ENCODE results near the gene PCNP. TPM values are rescaled to one million over a fixed set of nuclear protein-coding genes. Genes with fewer than 3 reads are reported as not detected.
"Not testable (repeated sequence)": the region's sequence is repeated elsewhere in the genome, so short reads cannot be mapped to it uniquely, and the experiment has no call there.

The PCNP gene
- total RNA-seq, 4 donors from 2014 or later = 105 to 186 (median 124) TPM

- intact Hi-C loops (cut with DNase I) = no loop called here
- Histone ChIP-seq H3K27me3 (no peaks in the 10 kb centered on the region), H3K36me3 (no peaks in the 10 kb centered on the region), H3K27ac (replicated peaks in 1 of 4) (no peak overlapping the region), H3K9me3 (no peaks in the 10 kb centered on the region), H3K4me3 (no peak overlapping the region), H3K4me1 (no peaks in the 10 kb centered on the region)
- WGBS = 91% methylated on average over 2 of the region's 2 CpGs
- TF ChIP-seq POLR2AphosphoS5 (IDR thresholded peaks at IDR 0.05) (no peak), POLR2A (IDR thresholded peaks at IDR 0.05; ENCODE audit: low read depth) (no peak), EP300 (IDR thresholded peaks at IDR 0.05) (no peak), CTCF (IDR thresholded peaks at IDR 0.05) (no peak)
- DNase-seq (ENCODE audit: extremely low spot score) = no peak
Measured at GRCh38 chr3:101611023-101611422, 37.0 kb downstream of the PCNP start.

DNA sequence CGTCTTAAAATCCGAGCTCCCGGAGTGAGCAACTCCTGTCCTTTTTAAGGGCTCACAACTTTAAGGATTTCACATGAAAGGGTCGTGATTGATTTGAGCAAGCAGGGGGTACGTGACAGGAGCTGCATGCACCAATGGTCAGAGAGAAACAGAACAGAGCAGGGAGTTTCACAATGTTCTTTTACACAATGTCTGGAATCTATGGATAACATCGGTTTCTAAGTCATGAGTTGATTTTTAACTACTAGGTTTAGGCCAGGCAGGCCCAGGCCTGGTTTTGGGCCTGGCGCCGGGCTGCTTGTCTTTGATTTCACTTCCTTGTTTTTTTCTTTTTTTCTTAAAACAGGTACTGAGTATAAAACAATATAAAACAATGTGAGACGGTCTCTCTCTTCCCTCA, 39.0 kb downstream of the PCNP start:
- H3K27me3 ChIP-seq; H3K36me3 ChIP-seq; DNase-seq (ENCODE audit: extremely low spot score); H3K27ac ChIP-seq (replicated peaks in 1 of 4); H3K9me3 ChIP-seq; intact Hi-C loops (cut with DNase I); H3K4me1 ChIP-seq; H3K4me3 ChIP-seq: not testable (repeated sequence)
- 86% methylated on average over 8 of the region's 9 CpGs for WGBS

DNA sequence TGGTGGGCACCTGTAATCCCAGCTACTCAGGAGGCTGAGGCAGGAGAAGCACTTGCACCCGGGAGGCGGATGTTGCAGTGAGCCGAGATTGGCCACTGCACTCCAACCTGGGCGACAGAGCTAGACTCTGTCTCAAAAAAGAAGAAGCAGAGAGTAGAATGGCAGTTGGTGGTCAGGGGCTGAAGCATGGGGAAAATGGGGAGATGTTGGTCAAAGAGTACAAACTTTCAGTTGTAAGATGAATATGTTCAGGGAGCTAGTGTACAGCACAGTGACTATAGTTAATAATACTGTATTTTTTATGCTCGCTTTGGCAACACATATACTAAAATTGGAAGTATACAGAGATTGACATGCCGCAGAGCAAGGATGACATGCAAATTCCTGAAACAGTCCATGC, 41.5 kb downstream of the PCNP start:
- 92% methylated on average over 6 of the region's 6 CpGs for WGBS

DNA sequence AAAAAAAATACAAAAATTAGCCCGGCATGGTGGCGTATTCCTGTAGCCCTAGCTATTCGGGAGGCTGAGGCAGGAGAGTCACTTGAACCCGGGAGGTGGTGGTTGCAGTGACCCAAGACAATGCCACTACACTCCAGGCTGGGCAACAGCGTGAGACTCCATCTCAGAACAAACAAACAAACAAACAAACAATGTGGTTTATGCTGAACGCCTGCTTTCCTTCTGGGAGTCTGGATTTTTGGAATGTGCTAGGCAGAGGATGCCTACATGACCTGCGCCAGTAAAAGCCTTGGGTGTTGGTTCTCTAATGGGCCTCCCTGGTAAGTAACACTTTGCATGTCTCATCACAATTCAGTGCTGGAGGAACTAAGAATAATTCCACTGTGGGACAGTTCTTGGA, 43.5 kb downstream of the PCNP start:
- H3K27me3 ChIP-seq = no peaks in the 10 kb centered on the region
- intact Hi-C loops (cut with DNase I) = no loop called here
- 92% methylated on average over 7 of the region's 7 CpGs for WGBS
- no peaks in the 10 kb centered on the region for H3K36me3 ChIP-seq
- TF ChIP-seq EP300 (IDR thresholded peaks at IDR 0.05) (no peak), POLR2AphosphoS5 (IDR thresholded peaks at IDR 0.05) (no peak)
- H3K4me3 ChIP-seq = no peak overlapping the region
- no peaks in the 10 kb centered on the region for H3K9me3 ChIP-seq
- no peak for DNase-seq (ENCODE audit: extremely low spot score)
- H3K27ac ChIP-seq (replicated peaks in 1 of 4) = no peak overlapping the region
- no peaks in the 10 kb centered on the region for H3K4me1 ChIP-seq

More for the DNA sequence above, 41.5 kb downstream of the PCNP start:
- Histone ChIP-seq H3K27ac (replicated peaks in 1 of 4) (no peak overlapping the region), H3K36me3 (no peaks in the 10 kb centered on the region), H3K4me1 (no peaks in the 10 kb centered on the region), H3K4me3 (no peak overlapping the region), H3K9me3 (no peaks in the 10 kb centered on the region), H3K27me3 (no peaks in the 10 kb centered on the region)
- TF ChIP-seq EP300 (IDR thresholded peaks at IDR 0.05) (no peak), POLR2AphosphoS5 (IDR thresholded peaks at IDR 0.05) (no peak), POLR2A (IDR thresholded peaks at IDR 0.05; ENCODE audit: low read depth) (no peak), CTCF (IDR thresholded peaks at IDR 0.05) (no peak)
- DNase-seq (ENCODE audit: extremely low spot score) = no peak
- intact Hi-C loops (cut with DNase I) = no loop called here

DNA sequence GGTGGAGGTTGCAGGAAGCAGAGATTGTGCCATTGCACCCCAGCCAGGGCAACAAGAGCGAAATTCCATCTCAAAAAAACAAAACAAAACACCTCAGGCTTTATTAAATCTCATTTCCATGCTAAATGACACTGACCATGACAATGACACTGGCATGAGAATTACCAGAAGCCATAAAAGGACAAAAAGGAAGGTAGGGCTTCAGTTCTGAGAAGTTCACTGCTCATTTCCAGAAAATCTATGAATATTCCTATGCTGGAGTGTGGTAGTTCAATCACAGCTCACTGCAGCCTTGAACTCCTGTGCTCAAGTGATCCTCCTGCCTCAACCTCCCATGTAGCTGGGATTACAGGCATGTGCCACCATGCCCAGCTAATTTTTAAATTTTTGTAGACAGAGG, 44.7 kb downstream of the PCNP start:
- WGBS = 80% methylated on average over 1 of the region's 1 CpG
- Histone ChIP-seq H3K27ac (replicated peaks in 1 of 4) (no peak overlapping the region), H3K36me3 (no peaks in the 10 kb centered on the region), H3K9me3 (no peaks in the 10 kb centered on the region), H3K4me1 (no peaks in the 10 kb centered on the region), H3K4me3 (no peak overlapping the region), H3K27me3 (no peaks in the 10 kb centered on the region)
- intact Hi-C loops (cut with DNase I) = no loop called here
- no peak for DNase-seq (ENCODE audit: extremely low spot score)
- TF ChIP-seq EP300 (IDR thresholded peaks at IDR 0.05) (no peak), POLR2AphosphoS5 (IDR thresholded peaks at IDR 0.05) (no peak), CTCF (IDR thresholded peaks at IDR 0.05) (no peak), POLR2A (IDR thresholded peaks at IDR 0.05; ENCODE audit: low read depth) (no peak)

DNA sequence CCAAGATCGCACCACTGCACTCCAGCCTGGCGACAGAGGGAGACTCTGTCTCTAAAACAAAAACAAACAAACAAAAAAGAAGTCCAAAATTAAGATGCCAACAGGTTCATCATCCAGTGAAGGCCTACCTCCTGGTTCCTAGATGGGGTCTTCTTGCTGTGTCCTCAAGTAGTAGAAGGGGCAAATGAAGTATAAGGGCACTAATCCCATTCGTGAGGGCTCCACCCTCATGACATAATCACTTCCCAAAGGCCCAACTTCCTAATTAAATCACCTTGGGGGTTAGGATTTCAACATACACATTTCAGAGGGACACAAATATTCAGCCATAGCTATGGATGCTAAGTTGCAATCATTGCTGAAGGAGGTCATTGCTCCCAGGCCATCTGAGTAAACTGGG, 45.8 kb downstream of the PCNP start:
- no peak overlapping the region for H3K27ac ChIP-seq (replicated peaks in 1 of 4)
- DNase-seq (ENCODE audit: extremely low spot score) = no peak
- no peaks in the 10 kb centered on the region for H3K4me1 ChIP-seq
- H3K36me3 ChIP-seq = no peaks in the 10 kb centered on the region
- intact Hi-C loops (cut with DNase I) = no loop called here
- H3K4me3 ChIP-seq = no peak overlapping the region
- TF ChIP-seq POLR2A (IDR thresholded peaks at IDR 0.05; ENCODE audit: low read depth) = no peak
- TF ChIP-seq EP300 (IDR thresholded peaks at IDR 0.05) = no peak
- TF ChIP-seq POLR2AphosphoS5 (IDR thresholded peaks at IDR 0.05) = no peak
- no peak for TF ChIP-seq CTCF (IDR thresholded peaks at IDR 0.05)
- 98% methylated on average over 3 of the region's 3 CpGs for WGBS
- no peaks in the 10 kb centered on the region for H3K9me3 ChIP-seq
- no peaks in the 10 kb centered on the region for H3K27me3 ChIP-seq

Data from esophagus muscularis mucosa (tissue), 4 donors.